ENCODE results near the gene FBXO47. TPM values are rescaled to one million over a fixed set of nuclear protein-coding genes. Genes with fewer than 3 reads are reported as not detected.

Gene FBXO47
- total and polyA plus RNA-seq, 9 of the 15 experiments (the other 6 are each of a cell fraction or from before 2014, with no cell fraction given), result not detected

DNA sequence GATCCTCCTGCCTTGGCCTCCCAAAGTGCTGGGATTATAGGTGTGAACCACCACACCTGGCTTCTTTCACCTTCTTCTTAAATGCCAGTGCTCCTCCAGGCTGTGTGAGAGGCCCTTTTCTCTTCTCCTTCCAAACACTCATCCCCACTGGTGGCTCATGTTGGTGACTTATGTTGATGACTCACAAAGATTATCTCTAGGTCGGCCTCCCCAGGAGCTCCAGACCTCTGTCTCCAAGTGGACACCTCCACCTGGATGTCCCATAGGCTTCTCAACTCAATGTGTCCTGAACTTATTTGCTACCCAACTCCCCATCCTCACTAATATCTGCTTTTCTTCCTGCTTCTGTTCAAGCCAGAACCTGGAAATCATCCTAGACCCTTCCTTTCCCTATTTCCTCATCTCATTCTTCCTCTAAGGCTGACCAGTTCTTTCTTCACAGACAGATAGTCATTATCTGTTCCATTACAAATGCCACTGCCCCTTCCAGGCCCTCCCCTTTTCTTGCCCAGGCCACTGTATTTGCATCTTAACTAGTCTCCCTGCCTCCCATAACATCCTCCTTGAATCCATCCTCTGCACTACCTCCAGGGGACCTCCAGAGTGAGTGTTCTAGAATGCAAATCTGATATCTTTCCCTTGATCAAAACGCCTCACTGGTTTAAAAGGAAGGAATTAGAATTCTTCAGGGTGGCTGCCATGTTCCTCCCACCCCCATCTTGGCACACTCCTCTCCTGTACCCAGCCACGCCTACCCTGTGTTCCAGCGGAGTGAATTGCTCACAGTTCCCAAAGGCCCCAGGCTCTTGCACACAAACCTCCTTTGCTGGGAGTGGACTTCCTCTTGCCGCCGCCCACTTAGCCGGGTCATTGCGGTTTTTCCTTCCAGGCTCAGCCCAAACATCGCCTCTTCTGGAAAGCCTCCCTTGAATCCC is 34.8 kb upstream of the FBXO47 start (continued):
- TF ChIP-seq SMARCA4 (IDR thresholded peaks at IDR 0.05) (peak; percentile 77), RBM25 (IDR thresholded peaks at IDR 0.05; ENCODE audit: low read depth, low read length, severe bottlenecking) (no peak), MCM2 (IDR thresholded peaks at IDR 0.05; ENCODE audit: low read depth) (no peak), POLR2AphosphoS2 (IDR thresholded peaks at IDR 0.05; ENCODE audit: low read length) (no peak), BCL6 (CRISPR knock-in tag; IDR thresholded peaks at IDR 0.05) (no peak), TGIF2 (CRISPR knock-in tag; IDR thresholded peaks at IDR 0.05) (no peak), BHLHE40 (IDR thresholded peaks at IDR 0.05; ENCODE audit: low read length) (no peak; the same call in 1 of the 2 replicates), ZKSCAN1 (IDR thresholded peaks at IDR 0.05; ENCODE audit: low read depth, low read length) (no peak), ZNF324 (CRISPR knock-in tag; IDR thresholded peaks at IDR 0.05) (no peak), TRIM24 (IDR thresholded peaks at IDR 0.05) (peak in 1 of 2 experiments; percentile 27; a peak in 1 of 4 replicates), ETV6 (IDR thresholded peaks at IDR 0.05; ENCODE audit: borderline replicate concordance in 1 of 2, low read depth in 2 of 2, low read length in 1 of 2) (no peak), ETV6 (CRISPR knock-in tag; IDR thresholded peaks at IDR 0.05; ENCODE audit: borderline replicate concordance) (no peak), KLF10 (CRISPR knock-in tag; IDR thresholded peaks at IDR 0.05) (no peak), PYGO2 (tag; IDR thresholded peaks at IDR 0.05) (no peak), DACH1 (IDR thresholded peaks at IDR 0.05; ENCODE audit: partially characterized antibody) (no peak), GABPA (tag; conservative IDR thresholded peaks at IDR 0.05; ENCODE audit: low read depth) (no peak), SMAD3 (CRISPR knock-in tag; conservative IDR thresholded peaks at IDR 0.05) (no peak), NCOA6 (IDR thresholded peaks at IDR 0.05) (no peak), RBM17 (IDR thresholded peaks at IDR 0.05; ENCODE audit: borderline replicate concordance, low read depth, low read length) (no peak), RBM39 (optimal IDR thresholded peaks at IDR 0.05; ENCODE audit: low read depth, low read length) (no peak), ZNF12 (CRISPR knock-in tag; IDR thresholded peaks at IDR 0.05) (no peak), HMGN3 (IDR thresholded peaks at IDR 0.05; ENCODE audit: borderline replicate concordance, extremely low read depth, insufficient read length, low read depth, low read length) (no peak), SUPT5H (IDR thresholded peaks at IDR 0.05) (no peak)
- TF ChIP-seq, protein P1, sequence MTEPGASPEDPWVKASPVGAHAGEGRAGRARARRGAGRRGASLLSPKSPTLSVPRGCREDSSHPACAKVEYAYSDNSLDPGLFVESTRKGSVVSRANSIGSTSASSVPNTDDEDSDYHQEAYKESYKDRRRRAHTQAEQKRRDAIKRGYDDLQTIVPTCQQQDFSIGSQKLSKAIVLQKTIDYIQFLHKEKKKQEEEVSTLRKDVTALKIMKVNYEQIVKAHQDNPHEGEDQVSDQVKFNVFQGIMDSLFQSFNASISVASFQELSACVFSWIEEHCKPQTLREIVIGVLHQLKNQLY (CRISPR knock-in tag; conservative IDR thresholded peaks at IDR 0.05), result no peak
- TF ChIP-seq, protein P2, sequence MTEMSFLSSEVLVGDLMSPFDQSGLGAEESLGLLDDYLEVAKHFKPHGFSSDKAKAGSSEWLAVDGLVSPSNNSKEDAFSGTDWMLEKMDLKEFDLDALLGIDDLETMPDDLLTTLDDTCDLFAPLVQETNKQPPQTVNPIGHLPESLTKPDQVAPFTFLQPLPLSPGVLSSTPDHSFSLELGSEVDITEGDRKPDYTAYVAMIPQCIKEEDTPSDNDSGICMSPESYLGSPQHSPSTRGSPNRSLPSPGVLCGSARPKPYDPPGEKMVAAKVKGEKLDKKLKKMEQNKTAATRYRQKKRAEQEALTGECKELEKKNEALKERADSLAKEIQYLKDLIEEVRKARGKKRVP (CRISPR knock-in tag; IDR thresholded peaks at IDR 0.05), result no peak
- TF ChIP-seq, protein P3, sequence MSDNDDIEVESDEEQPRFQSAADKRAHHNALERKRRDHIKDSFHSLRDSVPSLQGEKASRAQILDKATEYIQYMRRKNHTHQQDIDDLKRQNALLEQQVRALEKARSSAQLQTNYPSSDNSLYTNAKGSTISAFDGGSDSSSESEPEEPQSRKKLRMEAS (CRISPR knock-in tag; IDR thresholded peaks at IDR 0.05), result no peak
- TF ChIP-seq, protein P4, sequence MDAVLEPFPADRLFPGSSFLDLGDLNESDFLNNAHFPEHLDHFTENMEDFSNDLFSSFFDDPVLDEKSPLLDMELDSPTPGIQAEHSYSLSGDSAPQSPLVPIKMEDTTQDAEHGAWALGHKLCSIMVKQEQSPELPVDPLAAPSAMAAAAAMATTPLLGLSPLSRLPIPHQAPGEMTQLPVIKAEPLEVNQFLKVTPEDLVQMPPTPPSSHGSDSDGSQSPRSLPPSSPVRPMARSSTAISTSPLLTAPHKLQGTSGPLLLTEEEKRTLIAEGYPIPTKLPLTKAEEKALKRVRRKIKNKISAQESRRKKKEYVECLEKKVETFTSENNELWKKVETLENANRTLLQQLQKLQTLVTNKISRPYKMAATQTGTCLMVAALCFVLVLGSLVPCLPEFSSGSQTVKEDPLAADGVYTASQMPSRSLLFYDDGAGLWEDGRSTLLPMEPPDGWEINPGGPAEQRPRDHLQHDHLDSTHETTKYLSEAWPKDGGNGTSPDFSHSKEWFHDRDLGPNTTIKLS (IDR thresholded peaks at IDR 0.05; ENCODE audit: borderline replicate concordance, low read depth), result no peak

Measured in K562 (cell line).